HepG2 (cell line): ENCODE data around the gene YBX2. TPM values are rescaled to one million over a fixed set of nuclear protein-coding genes. Genes with fewer than 3 reads are reported as not detected.

Experiments used
- ASH2L ChIP-seq: fragments of 300-600, 200-600 bp; sonication (generic); IDR thresholded peaks from 2 replicates; pipeline ENCODE4 v1.7.0; 2017; ENCODE audit warnings: low read depth, mild to moderate bottlenecking, moderate library complexity, mixed read lengths, low read length; ENCODE audit not compliant: insufficient read length
- ATF7 ChIP-seq, 2 experiments: fragments of 450-650 bp in 1 of 2; sonication (generic) in 1 of 2; formaldehyde crosslinking in 1 of 2; IDR thresholded peaks; 2 replicates each; pipeline versions ENCODE4 v1.4.0 to v1.6.1; 2016 to 2020; ENCODE audit warnings: antibody characterized with exemption in 1 of 2, mild to moderate bottlenecking in 1 of 2, missing genetic modification reagents in 1 of 2
- CC2D1A ChIP-seq: sonication (generic); formaldehyde crosslinking; IDR thresholded peaks from 2 replicates; pipeline ENCODE4 v1.8.1; 2023; ENCODE audit warnings: mild to moderate bottlenecking, missing genetic modification reagents
- HDAC6 ChIP-seq: fragments of 200-600 bp; sonication (generic); IDR thresholded peaks from 2 replicates; pipeline ENCODE4 v1.7.0; 2017; ENCODE audit warnings: mild to moderate bottlenecking, antibody characterized with exemption, low read length, low read depth
- KDM2A ChIP-seq: sonication (generic); formaldehyde crosslinking; IDR thresholded peaks from 2 replicates; pipeline ENCODE4 v1.4.0; 2020; ENCODE audit warnings: low read depth, missing genetic modification reagents, borderline replicate concordance
- MIER3 ChIP-seq: IDR thresholded peaks from 2 replicates; pipeline ENCODE4 v1.6.1; 2016; ENCODE audit warnings: missing compliant biosample characterization, borderline replicate concordance
- ONECUT2 ChIP-seq: sonication (generic); formaldehyde crosslinking; IDR thresholded peaks from 2 replicates; pipeline ENCODE4 v1.4.0; 2020; ENCODE audit warnings: missing genetic modification reagents
- TAF15 ChIP-seq: fragments of 200-400 bp; formaldehyde crosslinking; IDR thresholded peaks from one replicate; pipeline ENCODE4 v1.6.1; 2018; ENCODE audit warnings: mild to moderate bottlenecking, low read depth, low read length; ENCODE audit not compliant: poor library complexity, severe bottlenecking
- ZEB1 ChIP-seq: IDR thresholded peaks from 2 replicates; pipeline ENCODE4 v1.6.1; 2012; ENCODE audit warnings: mild to moderate bottlenecking, low read depth, inconsistent platforms; ENCODE audit not compliant: insufficient replicate concordance
- ZFP37 ChIP-seq: sonication (generic); formaldehyde crosslinking; IDR thresholded peaks from 2 replicates; pipeline ENCODE4 v1.4.0; 2020; ENCODE audit warnings: missing genetic modification reagents, borderline replicate concordance
- ZNF10 ChIP-seq: sonication (generic); formaldehyde crosslinking; IDR thresholded peaks from 2 replicates; pipeline ENCODE4 v1.4.0; 2020; ENCODE audit warnings: mild to moderate bottlenecking, low read depth, missing genetic modification reagents, borderline replicate concordance
- ZNF333 ChIP-seq: sonication (generic); formaldehyde crosslinking; IDR thresholded peaks from 2 replicates; pipeline ENCODE4 v1.4.0; 2020; ENCODE audit warnings: mild to moderate bottlenecking, missing genetic modification reagents, borderline replicate concordance
- ZNF44 ChIP-seq: sonication (generic); formaldehyde crosslinking; IDR thresholded peaks from 2 replicates; pipeline ENCODE4 v1.5.1; 2020; ENCODE audit warnings: mild to moderate bottlenecking, missing genetic modification reagents
- ZNF577 ChIP-seq: sonication (generic); formaldehyde crosslinking; IDR thresholded peaks from 2 replicates; pipeline ENCODE4 v1.4.0; 2020; ENCODE audit warnings: mild to moderate bottlenecking, low read depth, missing genetic modification reagents, borderline replicate concordance
- ZNF589 ChIP-seq: sonication (generic); formaldehyde crosslinking; conservative IDR thresholded peaks from 2 replicates; pipeline ENCODE4 v1.8.0; 2022; ENCODE audit warnings: mild to moderate bottlenecking, moderate library complexity, missing genetic modification reagents
- polyA plus RNA-seq, 8 experiments: library from polyadenylated mRNA; depleted of rRNA in 3 of 8; stranded (reverse) in 7 of 8; unstranded in 1 of 8; fragments of >200 nt; fragmentation: Illumina TruSeq in 4 of 8; extraction: Trizol in 4 of 8; gene quantifications; 2 replicates each; pipeline versions ENCODE4 v1.2.1 to v1.2.3, GENCODE V29; 2011 to 2016; ENCODE audit warnings: low read depth in 4 of 8, missing spikeins in 1 of 8, mixed read lengths in 1 of 8; ENCODE audit not compliant: insufficient read depth in 1 of 8
- total RNA-seq, 5 experiments: library from RNA; depleted of rRNA; stranded (reverse); fragments of >200 nt; fragmentation: Illumina TruSeq; extraction: Trizol; gene quantifications; 2 replicates each; pipeline ENCODE4 v1.2.3, GENCODE V29; 2016; ENCODE audit warnings: low read depth in 1 of 5
- TF ChIP-seq, protein P1 (sequence below): sonication (generic); formaldehyde crosslinking; IDR thresholded peaks from 2 replicates; pipeline ENCODE4 v1.8.0; 2022; ENCODE audit warnings: missing genetic modification reagents, mild to moderate bottlenecking, moderate library complexity, borderline replicate concordance
- TF ChIP-seq, protein P2 (sequence below): sonication (generic); formaldehyde crosslinking; IDR thresholded peaks from 2 replicates; pipeline ENCODE4 v1.5.0; 2020; ENCODE audit warnings: mild to moderate bottlenecking, missing genetic modification reagents, borderline replicate concordance
- TF ChIP-seq, protein P3 (sequence below): sonication (generic); formaldehyde crosslinking; IDR thresholded peaks from 2 replicates; pipeline ENCODE4 v1.4.0; 2020; ENCODE audit warnings: missing genetic modification reagents
- TF ChIP-seq, protein P4 (sequence below): sonication (generic); formaldehyde crosslinking; IDR thresholded peaks from 2 replicates; pipeline ENCODE4 v1.4.0; 2020; ENCODE audit warnings: missing genetic modification reagents, mild to moderate bottlenecking, borderline replicate concordance

The YBX2 gene
- total and polyA plus RNA-seq, 2 of the 13 experiments (the other 11 are each of a cell fraction or from before 2014, with no cell fraction given): 0.12 to 0.22 TPM

DNA sequence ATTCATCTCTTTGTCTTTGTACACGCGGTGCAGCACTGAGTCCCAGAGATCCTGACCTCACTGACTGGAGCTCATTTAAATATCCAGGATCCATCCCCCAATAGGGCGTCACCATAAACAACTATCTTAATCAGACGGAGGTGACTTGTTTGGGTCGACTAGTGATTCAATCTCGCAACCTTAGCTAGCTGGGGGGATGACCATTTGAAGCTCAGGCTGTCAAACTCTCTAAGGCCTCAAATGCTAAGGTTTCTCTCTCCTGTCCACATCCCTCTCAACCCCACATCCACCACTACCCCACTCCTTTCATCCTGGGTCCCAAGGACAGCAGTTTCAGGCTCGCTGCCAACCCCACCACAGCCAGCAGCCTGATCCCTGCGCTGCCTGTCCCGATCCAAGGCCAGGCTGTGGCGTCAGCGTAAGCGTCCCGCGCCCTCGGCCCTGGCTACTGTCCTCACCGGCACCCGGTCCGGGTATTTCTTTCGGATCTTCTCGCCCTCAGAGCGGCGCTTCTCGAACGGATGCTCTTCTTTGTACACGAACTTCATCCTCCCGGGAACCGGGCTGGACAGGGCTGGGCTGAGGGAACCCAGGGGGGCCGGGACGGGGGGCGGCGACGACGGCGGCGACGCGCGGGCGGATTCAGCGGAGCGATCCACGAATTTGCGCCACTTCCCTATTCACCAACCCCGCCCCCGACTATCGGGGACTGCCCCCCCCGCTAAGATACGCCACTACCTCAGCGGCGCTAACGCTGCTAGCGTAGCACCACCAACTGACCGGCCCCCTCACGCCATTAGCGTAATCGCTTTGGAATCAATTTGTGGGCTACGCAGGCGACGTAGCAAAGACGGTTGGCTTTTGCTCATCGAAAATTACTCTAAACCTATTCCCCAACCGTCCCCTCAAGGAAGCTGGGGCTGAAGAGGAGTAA lies 52.4 kb downstream of the YBX2 start, which contains the start of gene GABARAP (continued):
- TF ChIP-seq ONECUT2 (CRISPR knock-in tag): no peak
- peak; percentile 75; the same call in 1 of the 2 replicates for TF ChIP-seq KDM2A (CRISPR knock-in tag)
- TF ChIP-seq, protein P1, sequence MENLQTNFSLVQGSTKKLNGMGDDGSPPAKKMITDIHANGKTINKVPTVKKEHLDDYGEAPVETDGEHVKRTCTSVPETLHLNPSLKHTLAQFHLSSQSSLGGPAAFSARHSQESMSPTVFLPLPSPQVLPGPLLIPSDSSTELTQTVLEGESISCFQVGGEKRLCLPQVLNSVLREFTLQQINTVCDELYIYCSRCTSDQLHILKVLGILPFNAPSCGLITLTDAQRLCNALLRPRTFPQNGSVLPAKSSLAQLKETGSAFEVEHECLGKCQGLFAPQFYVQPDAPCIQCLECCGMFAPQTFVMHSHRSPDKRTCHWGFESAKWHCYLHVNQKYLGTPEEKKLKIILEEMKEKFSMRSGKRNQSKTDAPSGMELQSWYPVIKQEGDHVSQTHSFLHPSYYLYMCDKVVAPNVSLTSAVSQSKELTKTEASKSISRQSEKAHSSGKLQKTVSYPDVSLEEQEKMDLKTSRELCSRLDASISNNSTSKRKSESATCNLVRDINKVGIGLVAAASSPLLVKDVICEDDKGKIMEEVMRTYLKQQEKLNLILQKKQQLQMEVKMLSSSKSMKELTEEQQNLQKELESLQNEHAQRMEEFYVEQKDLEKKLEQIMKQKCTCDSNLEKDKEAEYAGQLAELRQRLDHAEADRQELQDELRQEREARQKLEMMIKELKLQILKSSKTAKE (CRISPR knock-in tag): no peak
- TF ChIP-seq MIER3: no peak
- no peak for TF ChIP-seq HDAC6
- TF ChIP-seq CC2D1A (CRISPR knock-in tag): no peak
- 0 out of 2 replicates have a peak, but pooled peaks have one; percentile 53 for TF ChIP-seq ZNF44 (CRISPR knock-in tag)
- no peak for TF ChIP-seq ZFP37
- TF ChIP-seq ASH2L: no peak
- no peak for TF ChIP-seq ZNF577 (CRISPR knock-in tag)
- TF ChIP-seq, protein P2, sequence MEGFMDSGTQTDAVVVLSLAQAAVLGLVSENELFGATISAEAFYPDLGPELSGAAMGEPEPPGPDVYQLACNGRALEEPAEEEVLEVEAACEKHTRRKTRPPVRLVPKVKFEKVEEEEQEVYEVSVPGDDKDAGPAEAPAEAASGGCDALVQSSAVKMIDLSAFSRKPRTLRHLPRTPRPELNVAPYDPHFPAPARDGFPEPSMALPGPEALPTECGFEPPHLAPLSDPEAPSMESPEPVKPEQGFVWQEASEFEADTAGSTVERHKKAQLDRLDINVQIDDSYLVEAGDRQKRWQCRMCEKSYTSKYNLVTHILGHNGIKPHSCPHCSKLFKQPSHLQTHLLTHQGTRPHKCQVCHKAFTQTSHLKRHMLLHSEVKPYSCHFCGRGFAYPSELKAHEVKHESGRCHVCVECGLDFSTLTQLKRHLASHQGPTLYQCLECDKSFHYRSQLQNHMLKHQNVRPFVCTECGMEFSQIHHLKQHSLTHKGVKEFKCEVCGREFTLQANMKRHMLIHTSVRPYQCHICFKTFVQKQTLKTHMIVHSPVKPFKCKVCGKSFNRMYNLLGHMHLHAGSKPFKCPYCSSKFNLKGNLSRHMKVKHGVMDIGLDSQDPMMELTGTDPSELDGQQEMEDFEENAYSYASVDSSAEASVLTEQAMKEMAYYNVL (CRISPR knock-in tag): 0 out of 2 replicates have a peak, but pooled peaks have one; percentile 49
- TF ChIP-seq ZEB1: no peak
- TF ChIP-seq ZNF333 (CRISPR knock-in tag): no peak
- no peak for TF ChIP-seq ZNF10 (CRISPR knock-in tag)
- TF ChIP-seq ATF7 (IDR thresholded peaks at IDR 0.05): no peak
- no peak; the same call in 1 of the 2 replicates for TF ChIP-seq ATF7 (CRISPR knock-in tag; IDR thresholded peaks at IDR 0.05)
- TF ChIP-seq, protein P3, sequence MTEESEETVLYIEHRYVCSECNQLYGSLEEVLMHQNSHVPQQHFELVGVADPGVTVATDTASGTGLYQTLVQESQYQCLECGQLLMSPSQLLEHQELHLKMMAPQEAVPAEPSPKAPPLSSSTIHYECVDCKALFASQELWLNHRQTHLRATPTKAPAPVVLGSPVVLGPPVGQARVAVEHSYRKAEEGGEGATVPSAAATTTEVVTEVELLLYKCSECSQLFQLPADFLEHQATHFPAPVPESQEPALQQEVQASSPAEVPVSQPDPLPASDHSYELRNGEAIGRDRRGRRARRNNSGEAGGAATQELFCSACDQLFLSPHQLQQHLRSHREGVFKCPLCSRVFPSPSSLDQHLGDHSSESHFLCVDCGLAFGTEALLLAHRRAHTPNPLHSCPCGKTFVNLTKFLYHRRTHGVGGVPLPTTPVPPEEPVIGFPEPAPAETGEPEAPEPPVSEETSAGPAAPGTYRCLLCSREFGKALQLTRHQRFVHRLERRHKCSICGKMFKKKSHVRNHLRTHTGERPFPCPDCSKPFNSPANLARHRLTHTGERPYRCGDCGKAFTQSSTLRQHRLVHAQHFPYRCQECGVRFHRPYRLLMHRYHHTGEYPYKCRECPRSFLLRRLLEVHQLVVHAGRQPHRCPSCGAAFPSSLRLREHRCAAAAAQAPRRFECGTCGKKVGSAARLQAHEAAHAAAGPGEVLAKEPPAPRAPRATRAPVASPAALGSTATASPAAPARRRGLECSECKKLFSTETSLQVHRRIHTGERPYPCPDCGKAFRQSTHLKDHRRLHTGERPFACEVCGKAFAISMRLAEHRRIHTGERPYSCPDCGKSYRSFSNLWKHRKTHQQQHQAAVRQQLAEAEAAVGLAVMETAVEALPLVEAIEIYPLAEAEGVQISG (CRISPR knock-in tag): peak; percentile 44
- no peak for TF ChIP-seq ZNF589 (CRISPR knock-in tag)
- peak; percentile 74 for TF ChIP-seq TAF15
- TF ChIP-seq, protein P4, sequence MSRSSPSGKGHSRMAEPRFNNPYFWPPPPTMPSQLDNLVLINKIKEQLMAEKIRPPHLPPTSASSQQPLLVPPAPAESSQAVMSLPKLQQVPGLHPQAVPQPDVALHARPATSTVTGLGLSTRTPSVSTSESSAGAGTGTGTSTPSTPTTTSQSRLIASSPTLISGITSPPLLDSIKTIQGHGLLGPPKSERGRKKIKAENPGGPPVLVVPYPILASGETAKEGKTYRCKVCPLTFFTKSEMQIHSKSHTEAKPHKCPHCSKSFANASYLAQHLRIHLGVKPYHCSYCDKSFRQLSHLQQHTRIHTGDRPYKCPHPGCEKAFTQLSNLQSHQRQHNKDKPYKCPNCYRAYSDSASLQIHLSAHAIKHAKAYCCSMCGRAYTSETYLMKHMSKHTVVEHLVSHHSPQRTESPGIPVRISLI: no peak
